Measurements from ENCODE around the gene CGB3.

CGB3 gene

DNA sequence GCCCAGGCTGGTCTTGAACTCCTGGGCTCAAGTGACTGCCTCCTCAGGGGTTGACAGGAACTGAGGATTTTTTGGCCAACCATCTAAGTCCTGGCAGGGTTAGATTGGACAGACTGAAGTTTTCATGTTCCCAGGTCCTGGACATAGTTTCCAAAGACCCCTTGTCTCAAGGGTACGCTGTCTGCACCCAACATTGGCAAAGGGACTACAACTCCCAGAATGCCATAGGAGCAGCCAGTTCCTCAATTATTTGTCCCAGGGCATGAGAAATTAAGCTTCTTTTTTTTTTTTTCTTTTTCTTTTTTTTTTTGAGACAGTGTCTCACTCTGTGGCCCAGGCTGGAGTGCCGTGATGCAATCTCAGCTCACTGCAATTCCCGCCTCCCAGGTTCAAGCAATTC lies 37.9 kb downstream of the CGB3 start:
- Histone ChIP-seq H3K4me3 (ENCODE audit: low read length) (no peak overlapping the region), H3K27ac (ENCODE audit: low read length) (no peak overlapping the region), H3K27me3 (ENCODE audit: control insufficient read depth, insufficient read depth, low read length) (no peaks in the 10 kb centered on the region), H3K9me3 (ENCODE audit: control insufficient read depth, insufficient read depth, low read length) (no peaks in the 10 kb centered on the region), H3K36me3 (ENCODE audit: control insufficient read depth, insufficient read depth, low read length) (peaks cover 12% of the 10 kb centered on the region), H3K4me1 (ENCODE audit: control insufficient read depth, insufficient read depth, low read length) (no peaks in the 10 kb centered on the region)
- DNase-seq (ENCODE audit: low read depth, low spot score): no peak
- WGBS (ENCODE audit: insufficient coverage, insufficient read length): no CpG with 5 or more reads among the region's 3 CpGs

DNA sequence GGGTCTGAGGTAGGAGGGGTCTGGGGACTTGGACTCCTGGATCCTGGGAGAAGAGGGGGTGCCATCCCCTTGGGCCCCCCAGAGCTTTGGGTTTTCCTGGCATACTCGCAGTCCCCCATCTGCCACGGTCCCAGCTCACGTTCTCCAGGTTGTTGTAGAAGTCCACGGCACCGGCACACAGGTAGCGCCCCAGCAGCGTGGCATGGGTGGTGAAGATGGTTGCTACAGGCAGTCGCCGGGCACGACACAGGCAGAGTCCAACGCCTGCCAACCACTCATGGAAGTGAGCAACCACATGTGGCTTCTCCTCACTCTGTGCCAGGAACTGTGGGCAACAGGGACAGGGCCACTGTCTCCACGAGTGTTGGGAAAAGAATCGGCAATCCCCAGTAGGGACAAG lies 38.4 kb downstream of the CGB3 start:
- Histone ChIP-seq H3K27me3 (ENCODE audit: control insufficient read depth, insufficient read depth, low read length) (no peaks in the 10 kb centered on the region), H3K36me3 (ENCODE audit: control insufficient read depth, insufficient read depth, low read length) (peaks cover 12% of the 10 kb centered on the region), H3K9me3 (ENCODE audit: control insufficient read depth, insufficient read depth, low read length) (no peaks in the 10 kb centered on the region), H3K27ac (ENCODE audit: low read length) (no peak overlapping the region), H3K4me3 (ENCODE audit: low read length) (no peak overlapping the region), H3K4me1 (ENCODE audit: control insufficient read depth, insufficient read depth, low read length) (no peaks in the 10 kb centered on the region)
- no peak for DNase-seq (ENCODE audit: low read depth, low spot score)
- WGBS (ENCODE audit: insufficient coverage, insufficient read length): no CpG with 5 or more reads among the region's 13 CpGs

- Histone ChIP-seq H3K9me3 (ENCODE audit: control insufficient read depth, insufficient read depth, low read length) (no peaks in the 10 kb centered on the region), H3K27me3 (ENCODE audit: control insufficient read depth, insufficient read depth, low read length) (no peaks in the 10 kb centered on the region), H3K27ac (ENCODE audit: low read length) (no peak overlapping the region), H3K4me3 (ENCODE audit: low read length) (no peak overlapping the region), H3K4me1 (ENCODE audit: control insufficient read depth, insufficient read depth, low read length) (no peaks in the 10 kb centered on the region), H3K36me3 (ENCODE audit: control insufficient read depth, insufficient read depth, low read length) (peaks cover 12% of the 10 kb centered on the region)
- no peak for DNase-seq (ENCODE audit: low read depth, low spot score)
- WGBS (ENCODE audit: insufficient coverage, insufficient read length): no CpG with 5 or more reads among the region's 9 CpGs
Measured at GRCh38 chr19:48982280-48982679, 41.9 kb downstream of the CGB3 start.

GRCh38 chr19:48977061-48977460 lies 47.1 kb downstream of the CGB3 start:
- no peaks in the 10 kb centered on the region for H3K9me3 ChIP-seq (ENCODE audit: control insufficient read depth, insufficient read depth, low read length)
- no peak overlapping the region for H3K27ac ChIP-seq (ENCODE audit: low read length)
- H3K4me1 ChIP-seq (ENCODE audit: control insufficient read depth, insufficient read depth, low read length): no peaks in the 10 kb centered on the region
- H3K4me3 ChIP-seq (ENCODE audit: low read length): no peak overlapping the region
- no peak for DNase-seq (ENCODE audit: low read depth, low spot score)
- no CpG with 5 or more reads among the region's 2 CpGs for WGBS (ENCODE audit: insufficient coverage, insufficient read length)
- H3K36me3 ChIP-seq (ENCODE audit: control insufficient read depth, insufficient read depth, low read length): peaks cover 14% of the 10 kb centered on the region; the same call in 1 of the 2 replicates
- H3K27me3 ChIP-seq (ENCODE audit: control insufficient read depth, insufficient read depth, low read length): no peaks in the 10 kb centered on the region

DNA sequence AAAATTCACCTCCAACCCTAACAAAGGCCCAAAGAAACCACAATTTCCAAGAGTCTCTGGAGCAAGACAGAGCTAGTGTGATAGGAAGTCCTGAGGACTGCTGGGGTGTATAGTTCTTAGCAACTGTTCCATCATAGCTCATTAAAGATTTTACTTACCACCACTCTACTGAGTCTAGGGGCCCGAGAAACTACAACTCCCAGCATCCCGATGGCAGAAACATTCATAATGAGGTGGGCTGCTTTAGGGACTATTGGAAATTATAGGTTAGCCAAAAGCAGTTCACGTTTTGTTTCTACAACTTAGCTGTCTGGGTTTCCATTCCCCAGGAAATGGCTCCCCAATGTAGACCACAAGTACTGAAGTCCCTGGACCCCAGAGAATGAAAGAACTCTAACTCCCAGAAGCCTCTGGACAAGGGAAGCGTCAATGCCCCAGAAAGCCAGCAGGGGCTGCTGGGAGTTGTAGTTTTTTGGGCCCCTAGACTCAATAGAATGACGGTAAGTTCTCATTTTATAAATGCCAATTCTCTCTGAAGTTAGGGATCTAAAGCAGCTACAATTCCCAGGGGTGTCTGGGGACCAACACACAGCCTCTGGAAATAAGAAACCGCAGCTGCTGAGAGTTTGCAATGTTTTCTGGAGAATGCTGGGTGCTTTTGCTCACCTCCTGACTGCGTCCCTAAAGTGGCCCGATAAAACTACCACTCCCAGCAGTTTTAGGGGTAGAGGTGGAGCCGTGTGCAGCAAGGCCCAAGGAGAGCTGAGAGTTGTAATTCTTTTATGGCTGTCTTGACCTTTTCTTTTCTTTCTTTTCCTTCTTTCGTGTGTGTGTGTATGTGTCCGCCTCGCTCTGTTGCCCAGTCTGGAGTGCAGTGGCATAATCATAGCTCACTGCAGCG lies 47.9 kb downstream of the CGB3 start:
- H3K4me1 ChIP-seq (ENCODE audit: control insufficient read depth, insufficient read depth, low read length): no peaks in the 10 kb centered on the region
- no CpG with 5 or more reads among the region's 13 CpGs for WGBS (ENCODE audit: insufficient coverage, insufficient read length)
- no peaks in the 10 kb centered on the region for H3K9me3 ChIP-seq (ENCODE audit: control insufficient read depth, insufficient read depth, low read length)
- DNase-seq (ENCODE audit: low read depth, low spot score): no peak
- no peak overlapping the region for H3K4me3 ChIP-seq (ENCODE audit: low read length)
- H3K27me3 ChIP-seq (ENCODE audit: control insufficient read depth, insufficient read depth, low read length): no peaks in the 10 kb centered on the region
- H3K36me3 ChIP-seq (ENCODE audit: control insufficient read depth, insufficient read depth, low read length): peaks cover 12% of the 10 kb centered on the region; the same call in 1 of the 2 replicates
- no peak overlapping the region for H3K27ac ChIP-seq (ENCODE audit: low read length)

Data from iPS DF 6.9 (cell line).